ENCODE results near the gene MCU. TPM values are rescaled to one million over a fixed set of nuclear protein-coding genes. Genes with fewer than 3 reads are reported as not detected.

Gene MCU
- total RNA-seq, 1 donor from 2014 or later = 21.7 TPM

DNA sequence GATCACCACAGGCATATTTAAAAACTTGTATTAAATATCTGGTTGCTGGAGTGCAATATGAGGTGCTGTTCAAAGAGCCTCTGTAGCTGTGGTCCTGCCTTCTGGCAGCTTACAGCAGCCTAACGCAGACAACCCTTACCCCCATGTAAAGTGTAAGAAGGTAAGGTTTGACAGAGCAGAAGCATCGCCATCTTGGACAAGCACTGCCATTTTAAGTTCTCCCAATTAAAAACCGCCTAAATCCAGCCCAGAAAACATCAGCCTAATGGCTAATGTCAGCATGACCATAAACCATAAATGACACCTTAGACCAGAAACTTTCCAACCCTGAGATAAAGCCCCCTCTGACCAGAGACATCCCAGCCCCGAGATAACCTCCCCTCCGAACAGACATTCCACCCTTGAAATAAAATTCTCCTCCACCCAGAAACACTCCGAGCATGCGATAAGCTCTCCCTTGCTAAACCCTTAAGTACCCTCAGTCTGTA is 196.3 kb downstream of the MCU start:
- DNase-seq (ENCODE audit: low read depth, low spot score) = no peak
- Mint-ChIP-seq H3K27ac (ENCODE audit: unreplicated experiment) (no peak overlapping the region), H3K4me3 (no peak overlapping the region), H3K4me1 (peaks cover 21% of the 10 kb centered on the region), H3K27me3 (ENCODE audit: low read depth) (no peaks in the 10 kb centered on the region), H3K36me3 (ENCODE audit: low read depth) (peaks cover 10% of the 10 kb centered on the region), H3K9me3 (peaks cover 2% of the 10 kb centered on the region)
- TF ChIP-seq, protein P1, sequence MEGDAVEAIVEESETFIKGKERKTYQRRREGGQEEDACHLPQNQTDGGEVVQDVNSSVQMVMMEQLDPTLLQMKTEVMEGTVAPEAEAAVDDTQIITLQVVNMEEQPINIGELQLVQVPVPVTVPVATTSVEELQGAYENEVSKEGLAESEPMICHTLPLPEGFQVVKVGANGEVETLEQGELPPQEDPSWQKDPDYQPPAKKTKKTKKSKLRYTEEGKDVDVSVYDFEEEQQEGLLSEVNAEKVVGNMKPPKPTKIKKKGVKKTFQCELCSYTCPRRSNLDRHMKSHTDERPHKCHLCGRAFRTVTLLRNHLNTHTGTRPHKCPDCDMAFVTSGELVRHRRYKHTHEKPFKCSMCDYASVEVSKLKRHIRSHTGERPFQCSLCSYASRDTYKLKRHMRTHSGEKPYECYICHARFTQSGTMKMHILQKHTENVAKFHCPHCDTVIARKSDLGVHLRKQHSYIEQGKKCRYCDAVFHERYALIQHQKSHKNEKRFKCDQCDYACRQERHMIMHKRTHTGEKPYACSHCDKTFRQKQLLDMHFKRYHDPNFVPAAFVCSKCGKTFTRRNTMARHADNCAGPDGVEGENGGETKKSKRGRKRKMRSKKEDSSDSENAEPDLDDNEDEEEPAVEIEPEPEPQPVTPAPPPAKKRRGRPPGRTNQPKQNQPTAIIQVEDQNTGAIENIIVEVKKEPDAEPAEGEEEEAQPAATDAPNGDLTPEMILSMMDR (conservative IDR thresholded peaks at IDR 0.05) = no peak

DNA sequence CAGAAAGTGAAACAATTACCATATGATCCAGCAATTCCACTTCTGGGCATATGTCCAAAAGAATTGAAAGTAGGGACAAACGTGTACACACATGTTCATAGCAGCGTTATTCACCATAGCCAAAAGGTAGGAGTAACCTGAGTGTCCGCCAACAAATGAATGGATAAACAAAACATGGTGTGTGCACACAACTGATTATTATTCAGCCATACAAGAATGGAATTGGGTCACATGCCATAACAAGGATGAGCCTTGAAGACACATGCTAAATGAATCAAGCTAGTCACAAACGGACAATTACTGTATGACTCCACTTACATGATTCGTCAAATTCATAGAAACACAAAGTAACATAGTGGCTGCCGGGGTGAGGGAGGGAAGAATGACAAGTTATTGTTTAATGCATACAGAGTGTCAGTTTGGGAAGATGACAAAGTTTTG is 197.5 kb downstream of the MCU start:
- H3K9me3 Mint-ChIP-seq = peaks cover 2% of the 10 kb centered on the region
- H3K4me1 Mint-ChIP-seq = peaks cover 21% of the 10 kb centered on the region
- H3K4me3 Mint-ChIP-seq = no peak overlapping the region
- H3K36me3 Mint-ChIP-seq (ENCODE audit: low read depth) = peaks cover 10% of the 10 kb centered on the region
- TF ChIP-seq, protein P1 (conservative IDR thresholded peaks at IDR 0.05) = no peak
- DNase-seq (ENCODE audit: low read depth, low spot score) = no peak
- H3K27ac Mint-ChIP-seq (ENCODE audit: unreplicated experiment) = no peak overlapping the region
- no peaks in the 10 kb centered on the region for H3K27me3 Mint-ChIP-seq (ENCODE audit: low read depth)

DNA sequence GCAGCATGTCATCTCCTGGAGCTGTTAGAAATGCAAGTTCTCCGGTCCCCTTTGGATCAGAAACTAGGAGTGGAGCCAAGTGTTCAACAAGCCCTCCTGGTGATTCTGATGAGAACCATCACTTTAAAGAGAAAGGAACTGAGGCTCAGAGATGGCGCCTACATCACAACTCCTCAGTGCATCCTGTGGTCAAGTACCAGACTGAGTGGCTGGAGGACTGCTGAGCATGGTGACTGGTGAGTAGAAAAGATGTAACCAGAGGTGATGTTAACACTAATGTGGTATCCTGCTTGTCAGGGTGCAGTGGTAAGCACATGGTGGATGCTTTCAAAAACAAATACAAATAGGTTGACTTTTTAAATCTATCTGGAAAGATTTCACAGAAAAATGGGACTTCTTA is 198.1 kb downstream of the MCU start:
- H3K4me3 Mint-ChIP-seq = no peak overlapping the region
- H3K36me3 Mint-ChIP-seq (ENCODE audit: low read depth) = peaks cover 10% of the 10 kb centered on the region
- peaks cover 21% of the 10 kb centered on the region for H3K4me1 Mint-ChIP-seq
- no peaks in the 10 kb centered on the region for H3K27me3 Mint-ChIP-seq (ENCODE audit: low read depth)
- TF ChIP-seq, protein P1 (conservative IDR thresholded peaks at IDR 0.05) = no peak
- DNase-seq (ENCODE audit: low read depth, low spot score) = no peak
- no peak overlapping the region for H3K27ac Mint-ChIP-seq (ENCODE audit: unreplicated experiment)
- peaks cover 2% of the 10 kb centered on the region for H3K9me3 Mint-ChIP-seq

DNA sequence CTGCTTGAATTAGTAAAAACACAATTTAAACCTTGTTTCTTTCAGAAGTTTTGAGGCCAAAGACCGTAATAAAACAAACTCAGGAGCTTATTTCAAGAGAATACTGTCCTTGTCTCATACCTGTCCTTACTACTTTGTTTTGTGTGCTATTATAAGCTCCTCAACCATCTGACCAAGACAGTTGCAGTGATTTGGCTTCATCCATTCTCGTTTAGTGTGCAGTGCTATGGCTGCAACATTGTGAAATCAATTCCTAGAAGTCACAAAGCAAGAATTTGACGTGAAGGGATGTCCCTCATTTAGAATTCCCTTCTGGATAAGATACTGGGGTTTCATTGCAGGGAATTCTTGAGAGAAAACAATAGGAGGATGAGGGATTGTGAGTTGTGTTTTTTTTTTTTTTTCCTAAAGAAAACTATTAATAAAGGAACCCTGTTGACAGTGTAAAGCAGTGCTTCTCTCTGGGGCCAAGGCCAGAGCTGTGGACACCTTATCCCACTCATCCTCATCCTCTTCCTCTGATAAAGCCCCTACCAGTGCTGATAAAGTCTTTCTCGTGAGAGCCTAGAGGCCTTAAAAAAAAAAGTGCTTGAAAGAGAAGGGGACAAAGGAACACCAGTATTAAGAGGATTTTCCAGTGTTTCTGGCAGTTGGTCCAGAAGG is 201.3 kb downstream of the MCU start, which contains the start of gene OIT3:
TSS of gene OIT3 (plus strand) at position 604 of the 663 bp plus-strand sequence. CDS start 60 bp downstream, outside the sequence.
- no peak within 1 kb of the TSS for H3K4me3 Mint-ChIP-seq
- H3K36me3 Mint-ChIP-seq (ENCODE audit: low read depth) = peaks cover 4% of the 10 kb centered on the region
- peaks cover 2% of the 10 kb centered on the region for H3K9me3 Mint-ChIP-seq
- no peaks in the 10 kb centered on the region for H3K27me3 Mint-ChIP-seq (ENCODE audit: low read depth)
- no peaks in the 10 kb centered on the region for H3K4me1 Mint-ChIP-seq
- TF ChIP-seq, protein P1 (conservative IDR thresholded peaks at IDR 0.05) = no peak
- no peak for DNase-seq (ENCODE audit: low read depth, low spot score)
- H3K27ac Mint-ChIP-seq (ENCODE audit: unreplicated experiment) = no peak within 1 kb of the TSS

DNA sequence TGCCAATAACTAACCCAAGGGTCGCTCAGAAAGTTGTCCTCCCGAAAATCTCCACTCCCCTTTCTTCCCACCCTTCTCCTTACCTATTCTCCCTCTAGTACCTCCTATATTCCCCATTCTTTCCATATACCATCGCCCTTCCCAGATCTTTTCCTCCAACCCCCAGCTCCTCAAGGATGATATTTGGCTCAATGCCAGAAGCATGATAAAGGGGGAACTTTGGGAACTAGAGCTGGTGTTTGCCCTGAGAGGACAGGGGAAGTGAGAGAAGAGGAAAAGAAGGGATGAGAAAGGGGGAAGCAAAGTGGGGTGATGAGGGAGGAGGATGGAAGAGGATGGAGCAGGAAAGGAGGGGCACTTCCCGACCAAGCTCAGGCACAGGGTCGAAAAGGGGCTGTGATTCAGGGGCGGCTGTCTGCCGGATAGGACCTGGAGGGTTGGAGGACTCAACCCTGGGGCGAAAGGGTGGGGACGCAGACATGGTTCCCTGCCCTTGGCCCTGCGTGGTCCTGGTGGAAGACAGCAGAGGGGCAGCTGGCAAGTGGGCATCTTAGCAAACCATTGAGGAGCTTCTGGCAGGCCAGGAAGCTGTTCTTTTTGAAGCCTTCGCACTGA is 203.4 kb downstream of the MCU start:
- H3K4me1 Mint-ChIP-seq = no peaks in the 10 kb centered on the region
- H3K9me3 Mint-ChIP-seq = no peaks in the 10 kb centered on the region
- no peaks in the 10 kb centered on the region for H3K36me3 Mint-ChIP-seq (ENCODE audit: low read depth)
- TF ChIP-seq, protein P1 (conservative IDR thresholded peaks at IDR 0.05) = no peak
- no peak overlapping the region for H3K4me3 Mint-ChIP-seq
- no peak for DNase-seq (ENCODE audit: low read depth, low spot score)
- H3K27me3 Mint-ChIP-seq (ENCODE audit: low read depth) = no peaks in the 10 kb centered on the region
- no peak overlapping the region for H3K27ac Mint-ChIP-seq (ENCODE audit: unreplicated experiment)

All from neural crest cell (in vitro differentiated cells).